Chondrocyte (in vitro differentiated cells): ENCODE measurements around the gene PIP5K1B. TPM values are rescaled to one million over a fixed set of nuclear protein-coding genes. Genes with fewer than 3 reads are reported as not detected.

Experiments
- DNase-seq: peaks from one replicate; pipeline ENCODE4 v3.0.0; 2021; ENCODE audit warnings: mixed read lengths, low spot score
- H3K27ac Mint-ChIP-seq: one replicate; pipeline ENCODE4 v1.8.0; 2021; ENCODE audit warnings: mild to moderate bottlenecking, moderate library complexity, mixed read lengths; ENCODE audit not compliant: unreplicated experiment
- H3K27me3 Mint-ChIP-seq: 2 replicates; pipeline ENCODE4 v1.8.0; 2021; ENCODE audit warnings: low read depth, mixed read lengths
- H3K36me3 Mint-ChIP-seq: 2 replicates; pipeline ENCODE4 v1.8.0; 2021; ENCODE audit warnings: low read depth, mixed read lengths
- H3K4me1 Mint-ChIP-seq: 2 replicates; pipeline ENCODE4 v1.8.0; 2021; ENCODE audit warnings: low read depth, mild to moderate bottlenecking, mixed read lengths
- H3K4me3 Mint-ChIP-seq: one replicate; pipeline ENCODE4 v1.8.0; 2021; ENCODE audit warnings: mild to moderate bottlenecking, moderate library complexity, mixed read lengths; ENCODE audit not compliant: unreplicated experiment
- H3K9me3 Mint-ChIP-seq: 2 replicates; pipeline ENCODE4 v1.8.0; 2021; ENCODE audit warnings: low read depth, mixed read lengths
- total RNA-seq: library from RNA; stranded (reverse); gene quantifications from 3 replicates; pipeline ENCODE4 v1.2.1, GENCODE V29; 2021
- TF ChIP-seq, protein P1 (sequence below): fragments of 200-600 bp; sonication (generic); IDR thresholded peaks from 2 replicates; pipeline ENCODE4 v1.5.0; 2021; ENCODE audit warnings: antibody characterized with exemption, mild to moderate bottlenecking, moderate library complexity

Gene PIP5K1B
- total RNA-seq, 1 donor from 2014 or later: not detected

DNA sequence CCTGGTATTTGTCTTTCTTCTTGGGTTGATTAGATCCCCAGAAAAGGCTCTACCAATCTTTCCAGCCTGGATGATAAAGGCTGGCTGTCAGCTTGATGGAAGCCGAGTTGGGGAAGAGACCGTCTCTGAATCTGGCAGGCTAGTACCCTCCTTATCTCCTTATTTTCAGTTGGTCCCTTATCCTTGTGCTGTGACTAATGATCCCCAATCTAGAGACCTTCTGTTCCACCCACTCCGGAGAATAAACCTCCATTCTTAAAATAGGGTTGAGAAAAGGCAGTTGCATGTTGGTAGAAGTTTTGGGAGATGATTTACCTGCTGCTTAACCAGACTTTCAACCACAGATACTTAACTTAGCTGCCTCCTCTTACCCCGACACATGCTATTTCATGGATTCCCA is 256.5 kb downstream of the PIP5K1B start:
- no peak overlapping the region for H3K27ac Mint-ChIP-seq
- no peak for DNase-seq
- H3K4me1 Mint-ChIP-seq: no peaks in the 10 kb centered on the region
- no peaks in the 10 kb centered on the region for H3K36me3 Mint-ChIP-seq
- TF ChIP-seq, protein P1, sequence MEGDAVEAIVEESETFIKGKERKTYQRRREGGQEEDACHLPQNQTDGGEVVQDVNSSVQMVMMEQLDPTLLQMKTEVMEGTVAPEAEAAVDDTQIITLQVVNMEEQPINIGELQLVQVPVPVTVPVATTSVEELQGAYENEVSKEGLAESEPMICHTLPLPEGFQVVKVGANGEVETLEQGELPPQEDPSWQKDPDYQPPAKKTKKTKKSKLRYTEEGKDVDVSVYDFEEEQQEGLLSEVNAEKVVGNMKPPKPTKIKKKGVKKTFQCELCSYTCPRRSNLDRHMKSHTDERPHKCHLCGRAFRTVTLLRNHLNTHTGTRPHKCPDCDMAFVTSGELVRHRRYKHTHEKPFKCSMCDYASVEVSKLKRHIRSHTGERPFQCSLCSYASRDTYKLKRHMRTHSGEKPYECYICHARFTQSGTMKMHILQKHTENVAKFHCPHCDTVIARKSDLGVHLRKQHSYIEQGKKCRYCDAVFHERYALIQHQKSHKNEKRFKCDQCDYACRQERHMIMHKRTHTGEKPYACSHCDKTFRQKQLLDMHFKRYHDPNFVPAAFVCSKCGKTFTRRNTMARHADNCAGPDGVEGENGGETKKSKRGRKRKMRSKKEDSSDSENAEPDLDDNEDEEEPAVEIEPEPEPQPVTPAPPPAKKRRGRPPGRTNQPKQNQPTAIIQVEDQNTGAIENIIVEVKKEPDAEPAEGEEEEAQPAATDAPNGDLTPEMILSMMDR: no peak
- H3K9me3 Mint-ChIP-seq: peaks cover 11% of the 10 kb centered on the region
- no peak overlapping the region for H3K4me3 Mint-ChIP-seq
- H3K27me3 Mint-ChIP-seq: peaks cover 19% of the 10 kb centered on the region

GRCh38 chr9:68963416-68963815 is 258.4 kb downstream of the PIP5K1B start:
- Mint-ChIP-seq H3K9me3 (peaks cover 8% of the 10 kb centered on the region), H3K27me3 (peaks cover 23% of the 10 kb centered on the region), H3K4me1 (no peaks in the 10 kb centered on the region), H3K27ac (no peak overlapping the region), H3K4me3 (no peak overlapping the region), H3K36me3 (no peaks in the 10 kb centered on the region)
- no peak for DNase-seq
- TF ChIP-seq, protein P1: no peak

GRCh38 chr9:68964102-68964541 is 259.1 kb downstream of the PIP5K1B start:
- TF ChIP-seq, protein P1: no peak
- no peak overlapping the region for H3K4me3 Mint-ChIP-seq
- peaks cover 23% of the 10 kb centered on the region for H3K27me3 Mint-ChIP-seq
- H3K4me1 Mint-ChIP-seq: no peaks in the 10 kb centered on the region
- no peak for DNase-seq
- H3K36me3 Mint-ChIP-seq: no peaks in the 10 kb centered on the region
- H3K9me3 Mint-ChIP-seq: peaks cover 8% of the 10 kb centered on the region
- no peak overlapping the region for H3K27ac Mint-ChIP-seq

DNA sequence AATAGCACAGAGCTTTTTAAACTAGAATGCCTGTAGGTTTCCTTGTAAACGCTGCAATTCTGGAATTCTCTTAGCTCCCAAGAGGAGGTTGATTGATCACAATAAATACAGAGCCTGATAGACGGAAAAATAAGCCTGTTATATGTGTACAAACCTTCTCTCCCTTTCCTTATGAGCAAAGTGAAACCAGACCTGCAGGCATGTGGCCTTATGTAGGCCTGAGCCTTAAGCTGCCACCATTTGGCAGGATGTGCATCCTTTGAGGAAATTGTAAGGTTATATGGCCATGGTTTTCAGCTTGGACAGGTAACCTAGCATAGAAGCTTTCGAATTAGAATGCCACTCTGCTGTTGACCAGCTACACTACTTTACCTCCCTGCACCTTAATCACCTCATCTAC is 259.7 kb downstream of the PIP5K1B start:
- TF ChIP-seq, protein P1: no peak
- Mint-ChIP-seq H3K9me3 (peaks cover 8% of the 10 kb centered on the region), H3K36me3 (no peaks in the 10 kb centered on the region), H3K4me3 (no peak overlapping the region), H3K4me1 (no peaks in the 10 kb centered on the region), H3K27ac (no peak overlapping the region), H3K27me3 (peaks cover 23% of the 10 kb centered on the region)
- no peak for DNase-seq

- Mint-ChIP-seq H3K4me3 (no peak overlapping the region), H3K9me3 (no peaks in the 10 kb centered on the region), H3K27me3 (peaks cover 18% of the 10 kb centered on the region), H3K27ac (no peak overlapping the region), H3K4me1 (no peaks in the 10 kb centered on the region), H3K36me3 (no peaks in the 10 kb centered on the region)
- DNase-seq: no peak
- TF ChIP-seq, protein P1: no peak
These were observed 261.5 kb downstream of the PIP5K1B start for GRCh38 chr9:68966496-68966944.
